ENCODE results near the gene FTL.

The FTL gene

GRCh38 chr19:48946463-48947257 is 18.4 kb upstream of the FTL start:
- no peak for DNase-seq

- no peak for DNase-seq
These were observed 17.9 kb upstream of the FTL start for GRCh38 chr19:48947258-48947542.

GRCh38 chr19:48950159-48950558 is 14.9 kb upstream of the FTL start:
- no peak for DNase-seq

- DNase-seq = no peak
These were observed 14.1 kb upstream of the FTL start for GRCh38 chr19:48950830-48951519.

GRCh38 chr19:48953141-48953540 is 12.0 kb upstream of the FTL start:
- no peak for DNase-seq

GRCh38 chr19:48953990-48954594 is 11.0 kb upstream of the FTL start:
- no peak for DNase-seq

- DNase-seq = peak; percentile 97 to 99
These were observed 10.4 kb upstream of the FTL start, which contains the start of gene BAX for GRCh38 chr19:48954595-48955307. BAX (plus strand) TSS chr19:48954875; CDS start chr19:48954929, 54 bp downstream.

- DNase-seq = no peak
These were observed 9.7 kb upstream of the FTL start for GRCh38 chr19:48955308-48955958.

GRCh38 chr19:48958006-48958405 is 7.1 kb upstream of the FTL start:
- no peak for DNase-seq

- no peak for DNase-seq
These were observed 5.5 kb upstream of the FTL start for GRCh38 chr19:48959341-48960239.

- DNase-seq = no peak
These were observed 4.0 kb upstream of the FTL start for GRCh38 chr19:48961051-48961649.

- DNase-seq = no peak
These were observed 3.5 kb upstream of the FTL start for GRCh38 chr19:48961673-48962028.

- DNase-seq = no peak
These were observed 2.9 kb upstream of the FTL start for GRCh38 chr19:48962029-48962848.

GRCh38 chr19:48962849-48963165 is 2.3 kb upstream of the FTL start:
- no peak for DNase-seq

- DNase-seq = no peak
These were observed 1.5 kb upstream of the FTL start for GRCh38 chr19:48963371-48964204.

- no peak for DNase-seq
These were observed 687 bp upstream of the FTL start for GRCh38 chr19:48964205-48965039.

GRCh38 chr19:48965806-48966540 is 864 bp downstream of the FTL start:
- peak; percentile 83 to 87 for DNase-seq

Data from NCI-H187 (cell line).